Activated T-helper 9 cell treated with anti-CD3 and anti-CD28 coated beads, Interleukin-2, amount 50 U/mL, for 16 hours (primary cell): Measurements from ENCODE around the gene MYOF.
A peak's percentile ranks its signal among the peaks of the same experiment; 100 is the strongest.
"Not testable (repeated sequence)": the region's sequence is repeated elsewhere in the genome, so short reads cannot be mapped to it uniquely, and the experiment has no call there.

Experiments
- DNase-seq: peaks from one replicate; pipeline ENCODE4 v3.0.0-alpha.2; 2020; ENCODE audit warnings: low read depth

The MYOF gene

GRCh38 chr10:93390306-93391090, 91.6 kb downstream of the MYOF start:
- DNase-seq, result no peak

- no peak for DNase-seq
Measured at GRCh38 chr10:93386631-93387369, 95.3 kb downstream of the MYOF start.

- DNase-seq, result no peak
Measured at GRCh38 chr10:93385345-93385744, 96.8 kb downstream of the MYOF start.

- DNase-seq, result no peak
Measured at GRCh38 chr10:93384006-93384405, 98.1 kb downstream of the MYOF start.

GRCh38 chr10:93383562-93383981, 98.6 kb downstream of the MYOF start:
- DNase-seq, result no peak

GRCh38 chr10:93379731-93380575, 102.2 kb downstream of the MYOF start:
- DNase-seq, result peak; percentile 22

GRCh38 chr10:93378997-93379730, 103.0 kb downstream of the MYOF start:
- no peak for DNase-seq

GRCh38 chr10:93378039-93378438, 104.1 kb downstream of the MYOF start:
- DNase-seq, result no peak

- DNase-seq, result no peak
Measured at GRCh38 chr10:93376372-93377293, 105.5 kb downstream of the MYOF start.

- no peak for DNase-seq
Measured at GRCh38 chr10:93370961-93371360, 111.2 kb downstream of the MYOF start.

GRCh38 chr10:93369588-93370164, 112.5 kb downstream of the MYOF start:
- no peak for DNase-seq

GRCh38 chr10:93368210-93368609, 113.9 kb downstream of the MYOF start:
- DNase-seq, result no peak

- DNase-seq, result no peak
Measured at GRCh38 chr10:93367664-93368063, 114.5 kb downstream of the MYOF start.

GRCh38 chr10:93364966-93365365, 117.2 kb downstream of the MYOF start:
- no peak for DNase-seq

GRCh38 chr10:93363891-93364648, 118.1 kb downstream of the MYOF start:
- no peak for DNase-seq

- DNase-seq, result not testable (repeated sequence)
Measured at GRCh38 chr10:93358398-93358797, 123.7 kb downstream of the MYOF start.

GRCh38 chr10:93357680-93358079, 124.5 kb downstream of the MYOF start:
- no peak for DNase-seq

GRCh38 chr10:93356516-93356915, 125.6 kb downstream of the MYOF start:
- DNase-seq, result no peak

- DNase-seq, result no peak
Measured at GRCh38 chr10:93352638-93353383, 129.3 kb downstream of the MYOF start.
